Trophoblast cell (in vitro differentiated cells and primary cell): ENCODE results near the gene DNLZ.

Experiments used
- DNase-seq, 2 donors: peaks; one replicate each; pipeline ENCODE4 v3.0.0-alpha.2; 2016
- H2AFZ ChIP-seq: 2 replicates; pipeline ENCODE4 v1.6.1; 2013; ENCODE audit warnings: low read length, moderate library complexity, mild to moderate bottlenecking; ENCODE audit not compliant: insufficient read depth, poor library complexity
- H2AK5ac ChIP-seq: 2 replicates; pipeline ENCODE4 v1.6.1; 2013; ENCODE audit warnings: mild to moderate bottlenecking, low read length
- H2BK120ac ChIP-seq: 2 replicates; pipeline ENCODE4 v1.6.1; 2013; ENCODE audit warnings: low read length, mild to moderate bottlenecking, moderate library complexity; ENCODE audit not compliant: insufficient read depth, poor library complexity
- H2BK12ac ChIP-seq: 2 replicates; pipeline ENCODE4 v1.6.1; 2013; ENCODE audit warnings: mild to moderate bottlenecking, low read length, moderate library complexity
- H2BK5ac ChIP-seq: 2 replicates; pipeline ENCODE4 v1.6.1; 2013; ENCODE audit warnings: low read length, low read depth, moderate library complexity, mild to moderate bottlenecking; ENCODE audit not compliant: poor library complexity
- H3K14ac ChIP-seq: 2 replicates; pipeline ENCODE4 v1.6.1; 2013; ENCODE audit warnings: mild to moderate bottlenecking, low read length
- H3K18ac ChIP-seq: 2 replicates; pipeline ENCODE4 v1.6.1; 2013; ENCODE audit warnings: mild to moderate bottlenecking, low read length
- H3K23ac ChIP-seq: 2 replicates; pipeline ENCODE4 v1.6.1; 2013; ENCODE audit warnings: low read length
- H3K27ac ChIP-seq: 2 replicates; pipeline ENCODE4 v1.5.1; 2013; ENCODE audit warnings: low read depth, mild to moderate bottlenecking, inconsistent platforms, low read length, moderate library complexity
- H3K27me3 ChIP-seq: 2 replicates; pipeline ENCODE4 v1.6.1; 2013; ENCODE audit warnings: inconsistent platforms, mild to moderate bottlenecking, low read length, moderate library complexity; ENCODE audit not compliant: insufficient read depth
- H3K36me3 ChIP-seq, 2 experiments: 1 replicate in 1 of 2; 2 replicates in 1 of 2; pipeline ENCODE4 v1.6.1; 2013; ENCODE audit warnings: low read length in 2 of 2, mild to moderate bottlenecking in 2 of 2, moderate library complexity in 1 of 2; ENCODE audit not compliant: insufficient read depth in 2 of 2, control insufficient read depth in 1 of 2
- H3K4ac ChIP-seq: 2 replicates; pipeline ENCODE4 v1.6.1; 2013; ENCODE audit warnings: low read depth, mild to moderate bottlenecking, low read length, moderate library complexity
- H3K4me1 ChIP-seq, 2 experiments: 1 replicate in 1 of 2; 2 replicates in 1 of 2; pipeline ENCODE4 v1.6.1; 2013; ENCODE audit warnings: low read length in 2 of 2, mild to moderate bottlenecking in 2 of 2, moderate library complexity in 1 of 2; ENCODE audit not compliant: insufficient read depth in 2 of 2, control insufficient read depth in 1 of 2
- H3K4me2 ChIP-seq: 2 replicates; pipeline ENCODE4 v1.6.1; 2013; ENCODE audit warnings: inconsistent platforms, mild to moderate bottlenecking, low read length, moderate library complexity
- H3K4me3 ChIP-seq: 2 replicates; pipeline ENCODE4 v1.5.1; 2013; ENCODE audit warnings: mild to moderate bottlenecking, low read depth, low read length, inconsistent platforms
- H3K79me1 ChIP-seq: one replicate; pipeline ENCODE4 v1.6.1; 2013; ENCODE audit warnings: low read length
- H3K79me2 ChIP-seq: 2 replicates; pipeline ENCODE4 v1.6.1; 2013; ENCODE audit warnings: low read length, mild to moderate bottlenecking; ENCODE audit not compliant: control insufficient read depth, insufficient read depth, poor library complexity
- H3K9ac ChIP-seq: 2 replicates; pipeline ENCODE4 v1.6.1; 2013; ENCODE audit warnings: mild to moderate bottlenecking, low read length
- H3K9me3 ChIP-seq: 2 replicates; pipeline ENCODE4 v1.6.1; 2013; ENCODE audit warnings: low read depth, mild to moderate bottlenecking, control low read depth, inconsistent platforms, low read length; ENCODE audit not compliant: insufficient read depth
- H4K12ac ChIP-seq: 2 replicates; pipeline ENCODE4 v1.6.1; 2013; ENCODE audit warnings: low read depth, mild to moderate bottlenecking, low read length, moderate library complexity
- H4K8ac ChIP-seq: 2 replicates; pipeline ENCODE4 v1.6.1; 2013; ENCODE audit warnings: low read depth, mild to moderate bottlenecking, low read length, moderate library complexity
- H4K91ac ChIP-seq: one replicate; pipeline ENCODE4 v1.6.1; 2013; ENCODE audit warnings: low read depth, mild to moderate bottlenecking, low read length, moderate library complexity
- WGBS: extraction: QIAGEN DNeasy Blood & Tissue Kit; methylation state at CpG from one replicate; pipeline ENCODE4 v1.1.7; 2013; ENCODE audit warnings: missing lambda C conversion rate; ENCODE audit not compliant: insufficient read length, insufficient coverage; ENCODE audit errors: extremely low coverage; 5-methylcytosine and 5-hydroxymethylcytosine counted together

The DNLZ gene

GRCh38 chr9:136380381-136380780 is 16.8 kb upstream of the DNLZ start:
- DNase-seq: no peak
- no peak overlapping the region for H2BK5ac ChIP-seq
- no peak overlapping the region for H2AFZ ChIP-seq
- H3K4ac ChIP-seq: no peak overlapping the region
- no peaks in the 10 kb centered on the region for H3K9me3 ChIP-seq
- no peak overlapping the region for H2BK12ac ChIP-seq
- H3K79me2 ChIP-seq: no peaks in the 10 kb centered on the region
- no peak overlapping the region for H4K8ac ChIP-seq
- no peak overlapping the region for H3K23ac ChIP-seq
- WGBS: no CpG with 5 or more reads among the region's 17 CpGs
- H3K9ac ChIP-seq: no peak overlapping the region
- H3K18ac ChIP-seq: no peak overlapping the region
- H3K27me3 ChIP-seq: no peaks in the 10 kb centered on the region
- no peak overlapping the region for H2AK5ac ChIP-seq
- no peak overlapping the region for H4K12ac ChIP-seq
- H3K36me3 ChIP-seq: peaks cover 84 to 89% of the 10 kb centered on the region in 2 experiments
- no peak overlapping the region for H4K91ac ChIP-seq
- H3K4me3 ChIP-seq: no peak overlapping the region
- peaks cover 0 to 4% of the 10 kb centered on the region in 2 experiments for H3K4me1 ChIP-seq
- H2BK120ac ChIP-seq: no peak overlapping the region
- H3K14ac ChIP-seq: no peak overlapping the region
- no peaks in the 10 kb centered on the region for H3K79me1 ChIP-seq
- H3K27ac ChIP-seq: no peak overlapping the region
- no peak overlapping the region for H3K4me2 ChIP-seq

DNA sequence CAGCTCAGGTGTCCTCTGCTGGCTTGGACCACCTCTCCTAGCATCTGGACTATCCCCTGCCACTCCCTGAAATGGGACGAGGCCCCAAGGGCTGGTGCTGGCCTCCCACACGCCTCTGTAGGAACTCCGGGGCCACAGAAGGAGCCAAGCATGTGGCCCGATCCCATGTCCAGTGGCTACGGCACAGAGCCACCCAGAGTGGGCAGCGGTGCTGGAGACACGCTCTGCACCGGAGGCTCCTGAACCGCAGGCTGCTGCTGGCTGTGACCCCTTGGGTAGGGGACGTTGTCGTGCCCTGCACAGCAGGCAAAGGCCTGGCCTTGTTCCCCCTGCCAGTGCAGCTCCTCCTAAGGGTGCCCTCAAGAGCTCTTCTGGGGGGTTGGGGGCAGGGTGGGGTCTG is 16.3 kb upstream of the DNLZ start:
- DNase-seq: no peak
- no peak overlapping the region for H4K91ac ChIP-seq
- no CpG with 5 or more reads among the region's 11 CpGs for WGBS

GRCh38 chr9:136379401-136379800 is 15.9 kb upstream of the DNLZ start:
- no CpG with 5 or more reads among the region's 11 CpGs for WGBS
- no peaks in the 10 kb centered on the region for H3K79me1 ChIP-seq

More for the DNA sequence above, 16.3 kb upstream of the DNLZ start:
- Histone ChIP-seq H3K9me3 (no peaks in the 10 kb centered on the region), H2BK120ac (no peak overlapping the region), H3K4me3 (no peak overlapping the region), H3K79me1 (no peaks in the 10 kb centered on the region), H3K79me2 (no peaks in the 10 kb centered on the region), H4K12ac (no peak overlapping the region), H2AFZ (no peak overlapping the region), H3K4ac (no peak overlapping the region), H2AK5ac (no peak overlapping the region), H3K36me3 (peaks cover 87 to 89% of the 10 kb centered on the region in 2 experiments), H3K27me3 (no peaks in the 10 kb centered on the region), H2BK5ac (no peak overlapping the region), H3K4me1 (peaks cover 0 to 7% of the 10 kb centered on the region in 2 experiments), H3K9ac (no peak overlapping the region), H3K4me2 (no peak overlapping the region), H4K8ac (no peak overlapping the region), H3K18ac (no peak overlapping the region), H3K23ac (no peak overlapping the region), H2BK12ac (no peak overlapping the region), H3K27ac (no peak overlapping the region), H3K14ac (no peak overlapping the region)

DNA sequence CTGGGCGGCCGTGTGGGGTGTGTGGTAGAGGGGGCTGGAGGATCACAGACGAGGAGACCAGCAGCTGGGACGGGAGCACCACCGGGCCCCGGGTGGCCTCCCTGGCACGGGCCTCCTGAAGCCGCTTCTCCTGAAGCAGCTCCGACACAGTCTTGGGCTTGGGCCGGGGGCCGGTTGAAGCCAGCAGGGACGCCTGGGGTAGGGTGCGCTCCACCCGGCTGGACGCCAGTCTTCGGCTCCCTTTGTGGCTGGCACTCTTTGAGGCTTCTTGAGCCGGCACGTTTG is 15.4 kb upstream of the DNLZ start:
- Histone ChIP-seq H2BK12ac (no peak overlapping the region), H4K8ac (no peak overlapping the region), H2BK5ac (no peak overlapping the region), H3K79me2 (no peaks in the 10 kb centered on the region), H2AFZ (no peak overlapping the region), H3K4ac (no peak overlapping the region), H3K14ac (no peak overlapping the region), H3K4me2 (no peak overlapping the region), H3K79me1 (no peaks in the 10 kb centered on the region), H3K9me3 (no peaks in the 10 kb centered on the region), H3K27ac (no peak overlapping the region), H3K9ac (no peak overlapping the region), H2BK120ac (no peak overlapping the region), H4K12ac (no peak overlapping the region), H3K4me3 (no peak overlapping the region), H3K18ac (no peak overlapping the region), H3K23ac (no peak overlapping the region), H3K36me3 (peaks cover 82 to 85% of the 10 kb centered on the region in 2 experiments), H4K91ac (no peak overlapping the region), H3K4me1 (peaks cover 2 to 15% of the 10 kb centered on the region in 2 experiments), H3K27me3 (no peaks in the 10 kb centered on the region), H2AK5ac (no peak overlapping the region)
- no CpG with 5 or more reads among the region's 18 CpGs for WGBS
- DNase-seq: no peak

More at GRCh38 chr9:136379401-136379800, 15.9 kb upstream of the DNLZ start:
- no peak overlapping the region for H2BK5ac ChIP-seq
- H3K23ac ChIP-seq: no peak overlapping the region
- H3K4ac ChIP-seq: no peak overlapping the region
- no peak overlapping the region for H4K91ac ChIP-seq
- H3K4me1 ChIP-seq: peaks cover 0 to 11% of the 10 kb centered on the region in 2 experiments
- no peak overlapping the region for H3K4me2 ChIP-seq
- H3K27ac ChIP-seq: no peak overlapping the region
- peaks cover 87 to 90% of the 10 kb centered on the region in 2 experiments for H3K36me3 ChIP-seq
- H2BK120ac ChIP-seq: no peak overlapping the region
- H4K8ac ChIP-seq: no peak overlapping the region
- DNase-seq: no peak
- no peak overlapping the region for H4K12ac ChIP-seq
- no peaks in the 10 kb centered on the region for H3K27me3 ChIP-seq
- H3K14ac ChIP-seq: no peak overlapping the region
- H3K4me3 ChIP-seq: no peak overlapping the region
- H3K18ac ChIP-seq: no peak overlapping the region
- H3K9ac ChIP-seq: no peak overlapping the region
- H2AK5ac ChIP-seq: no peak overlapping the region
- no peaks in the 10 kb centered on the region for H3K79me2 ChIP-seq
- H2AFZ ChIP-seq: no peak overlapping the region
- H3K9me3 ChIP-seq: no peaks in the 10 kb centered on the region
- no peak overlapping the region for H2BK12ac ChIP-seq
